GM19438 (cell line): ENCODE data around the gene PTPRN2.

ENCODE experiments used
- ATAC-seq: cut with Tn5 transposase; IDR thresholded peaks from one replicate; pipeline ENCODE4 v1.9.1; 2021; ENCODE audit warnings: low read depth; ENCODE audit not compliant: unreplicated experiment

PTPRN2 gene

GRCh38 chr7:157757776-157758467 lies 829.7 kb downstream of the PTPRN2 start:
- no peak for ATAC-seq

GRCh38 chr7:157757211-157757610 lies 830.4 kb downstream of the PTPRN2 start:
- no peak for ATAC-seq

- ATAC-seq: no peak
Observed at GRCh38 chr7:157755741-157756140, 831.9 kb downstream of the PTPRN2 start.

GRCh38 chr7:157754416-157754790 lies 833.2 kb downstream of the PTPRN2 start:
- ATAC-seq: no peak

GRCh38 chr7:157753713-157754415 lies 833.8 kb downstream of the PTPRN2 start:
- ATAC-seq: no peak

- no peak for ATAC-seq
Observed at GRCh38 chr7:157752832-157753291, 834.8 kb downstream of the PTPRN2 start.

- no peak for ATAC-seq
Observed at GRCh38 chr7:157751951-157752673, 835.5 kb downstream of the PTPRN2 start.

- ATAC-seq: no peak
Observed at GRCh38 chr7:157751406-157751805, 836.2 kb downstream of the PTPRN2 start.

- no peak for ATAC-seq
Observed at GRCh38 chr7:157750291-157750690, 837.3 kb downstream of the PTPRN2 start.

GRCh38 chr7:157745721-157746709 lies 841.6 kb downstream of the PTPRN2 start:
- ATAC-seq: no peak

GRCh38 chr7:157744786-157745601 lies 842.6 kb downstream of the PTPRN2 start:
- ATAC-seq: no peak

GRCh38 chr7:157743781-157744525 lies 843.7 kb downstream of the PTPRN2 start:
- no peak for ATAC-seq

GRCh38 chr7:157740251-157740798 lies 847.3 kb downstream of the PTPRN2 start:
- ATAC-seq: no peak

GRCh38 chr7:157739650-157740049 lies 848.0 kb downstream of the PTPRN2 start:
- ATAC-seq: no peak

- no peak for ATAC-seq
Observed at GRCh38 chr7:157739031-157739430, 848.6 kb downstream of the PTPRN2 start.

GRCh38 chr7:157738066-157738460 lies 849.6 kb downstream of the PTPRN2 start:
- ATAC-seq: no peak

GRCh38 chr7:157737151-157738065 lies 850.2 kb downstream of the PTPRN2 start:
- ATAC-seq: no peak
